DMS153 (cell line): ENCODE data around the gene OR2V1.
"Not testable (repeated sequence)": the region's sequence is repeated elsewhere in the genome, so short reads cannot be mapped to it uniquely, and the experiment has no call there.

Source experiments
- DNase-seq: peaks from one replicate; lab custom pipeline; 2025; lab: John Stamatoyannopoulos, UW

OR2V1 gene

DNA sequence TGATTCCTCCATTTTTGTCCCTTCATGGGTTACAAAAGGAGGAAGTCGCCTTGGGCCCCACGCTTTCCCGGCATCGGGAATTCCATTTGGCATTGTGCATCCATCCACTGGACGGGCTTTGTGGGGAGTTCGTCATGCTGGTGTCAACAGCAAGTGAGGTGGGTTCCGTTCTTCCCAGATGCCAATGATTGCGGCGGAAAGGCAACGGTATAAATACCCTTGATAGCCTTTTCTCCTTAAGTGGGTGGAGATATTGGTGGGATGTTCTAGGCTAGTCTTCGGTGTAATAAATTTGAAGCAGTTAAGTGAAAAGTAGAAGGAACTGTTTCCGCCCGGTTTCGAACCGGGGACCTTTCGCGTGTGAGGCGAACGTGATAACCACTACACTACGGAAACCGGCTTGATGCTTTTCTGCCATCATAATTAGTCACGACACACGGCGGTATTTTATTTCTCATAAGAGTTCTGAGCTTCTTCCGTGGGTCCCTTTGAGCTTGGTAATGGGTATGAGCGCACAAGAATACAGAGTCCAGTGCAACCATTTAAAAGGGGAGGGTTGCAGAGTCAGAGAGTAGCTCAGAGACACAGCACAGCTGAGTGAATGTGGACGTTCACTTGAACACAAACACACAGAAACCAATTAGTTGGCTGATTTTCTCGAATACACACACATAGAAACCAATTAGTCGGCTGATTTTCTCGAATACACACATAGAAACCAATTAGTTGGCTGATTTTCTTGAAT is 28.9 kb downstream of the OR2V1 start:
- not testable (repeated sequence) for DNase-seq

- DNase-seq, result not testable (repeated sequence)
Measured at GRCh38 chr5:181101030-181101641, 29.8 kb downstream of the OR2V1 start.

GRCh38 chr5:181100121-181100875 is 30.7 kb downstream of the OR2V1 start:
- DNase-seq, result no peak

- no peak for DNase-seq
Measured at GRCh38 chr5:181099602-181100086, 31.3 kb downstream of the OR2V1 start.

- no peak for DNase-seq
Measured at GRCh38 chr5:181098762-181099601, 32.0 kb downstream of the OR2V1 start.

GRCh38 chr5:181097759-181098491 is 33.0 kb downstream of the OR2V1 start:
- DNase-seq, result not testable (repeated sequence)

GRCh38 chr5:181097383-181097753 is 33.6 kb downstream of the OR2V1 start:
- not testable (repeated sequence) for DNase-seq

GRCh38 chr5:181096721-181097382 is 34.1 kb downstream of the OR2V1 start:
- not testable (repeated sequence) for DNase-seq

- not testable (repeated sequence) for DNase-seq
Measured at GRCh38 chr5:181095162-181095561, 35.8 kb downstream of the OR2V1 start.

GRCh38 chr5:181092428-181092827 is 38.5 kb downstream of the OR2V1 start:
- DNase-seq, result no peak

DNA sequence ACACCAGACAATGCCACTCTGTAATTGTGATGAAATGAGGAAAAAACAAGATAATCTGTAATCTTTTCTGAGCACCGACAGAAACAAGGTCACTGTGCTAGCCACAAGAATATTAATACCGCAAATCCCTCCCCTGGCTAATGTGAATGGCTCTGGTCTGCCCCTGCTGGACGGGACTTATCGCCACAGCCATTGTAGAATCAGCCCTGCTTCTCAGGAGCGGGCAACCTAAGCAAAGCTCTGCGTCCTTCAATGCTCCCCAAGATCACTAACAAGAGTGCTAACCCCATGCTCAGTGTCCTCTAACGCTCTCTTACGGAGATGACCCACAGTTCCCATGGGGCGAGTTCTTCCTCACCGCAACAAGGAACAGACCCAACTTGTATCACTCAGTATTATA is 42.7 kb downstream of the OR2V1 start:
- no peak for DNase-seq

DNA sequence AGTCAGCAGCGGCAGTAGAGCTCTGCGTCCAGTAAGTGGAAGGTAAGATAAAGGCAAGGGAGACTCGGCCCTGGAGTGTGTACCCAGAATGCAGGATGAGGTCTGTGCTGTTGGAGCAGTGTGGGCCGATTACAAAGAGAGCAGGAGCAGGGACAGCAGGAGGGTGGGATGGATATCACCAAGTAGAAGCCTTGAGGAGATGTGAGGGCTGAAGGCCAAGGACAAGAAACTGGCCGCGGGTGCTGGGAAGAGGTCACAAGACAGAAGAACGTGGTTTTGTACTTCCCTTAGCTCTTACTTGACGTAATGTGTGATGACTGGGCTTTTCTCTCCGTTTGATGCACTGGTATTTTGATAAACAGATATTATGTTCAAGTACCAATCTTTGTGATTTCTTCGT is 43.7 kb downstream of the OR2V1 start:
- no peak for DNase-seq

DNA sequence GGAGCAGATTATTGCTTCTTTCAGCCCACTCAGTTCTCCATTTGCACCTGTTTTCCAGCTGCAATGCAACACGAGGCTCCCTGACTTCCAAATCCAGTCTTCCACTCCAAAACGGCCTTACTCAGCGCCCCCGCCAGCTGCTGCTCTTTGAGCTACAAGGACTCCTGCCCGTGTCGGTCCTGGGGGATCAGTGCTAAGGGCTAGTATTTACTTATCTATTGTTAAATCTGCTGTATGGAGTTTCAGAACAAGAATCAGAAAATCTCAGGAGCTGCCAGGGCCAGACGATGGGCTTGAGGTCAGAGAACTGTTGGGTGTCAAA is 44.1 kb downstream of the OR2V1 start:
- DNase-seq, result no peak

- no peak for DNase-seq
Measured at GRCh38 chr5:181086026-181086883, 44.7 kb downstream of the OR2V1 start.

DNA sequence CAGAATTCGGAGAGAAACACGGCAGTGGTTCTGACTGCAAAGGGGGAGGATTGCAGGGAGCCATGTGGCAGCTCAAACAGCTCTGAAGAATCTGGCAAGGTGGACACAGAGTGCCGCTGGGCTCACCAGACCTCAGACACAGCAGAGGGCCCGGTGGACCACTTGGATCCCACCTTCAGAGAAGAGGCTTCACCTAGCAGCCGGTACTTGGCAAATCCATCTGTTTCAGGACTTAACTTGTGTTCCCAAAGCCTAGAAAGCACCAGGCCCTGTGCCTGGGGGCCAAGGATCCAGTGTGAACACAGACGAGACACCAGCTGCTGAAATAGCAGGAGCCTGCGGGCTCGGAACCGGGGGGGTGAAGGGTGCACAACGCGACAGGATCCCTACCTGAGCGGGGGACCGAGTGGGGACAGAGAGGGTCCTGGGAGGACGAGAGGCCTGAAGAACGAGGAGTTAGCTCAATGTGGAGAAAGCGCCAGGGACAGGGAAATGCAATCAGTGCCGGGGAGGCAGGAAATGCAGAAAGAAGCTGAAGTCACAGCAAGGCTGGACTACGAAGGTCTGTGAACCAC is 46.3 kb downstream of the OR2V1 start:
- DNase-seq, result no peak

GRCh38 chr5:181081989-181082388 is 49.0 kb downstream of the OR2V1 start:
- no peak for DNase-seq

- no peak for DNase-seq
Measured at GRCh38 chr5:181076920-181077319, 54.0 kb downstream of the OR2V1 start.
